HepG2 (cell line): Measurements from ENCODE around the gene SDC4. TPM values are rescaled to one million over a fixed set of nuclear protein-coding genes. Genes with fewer than 3 reads are reported as not detected.

Experiments used
- EHMT2 ChIP-seq: fragments of 200-600 bp; sonication (generic); IDR thresholded peaks from 2 replicates; pipeline ENCODE4 v1.7.0; 2017; ENCODE audit warnings: antibody characterized with exemption, low read depth, low read length, borderline replicate concordance
- ELF3 ChIP-seq: IDR thresholded peaks from 2 replicates; pipeline ENCODE4 v1.6.1; 2016; ENCODE audit warnings: missing genetic modification reagents, missing compliant biosample characterization
- HDAC2 ChIP-seq: sonication (generic); formaldehyde crosslinking; IDR thresholded peaks from 2 replicates; pipeline ENCODE4 v1.4.0; 2020; ENCODE audit warnings: missing genetic modification reagents
- KLF16 ChIP-seq, 2 experiments: sonication (generic) in 1 of 2; formaldehyde crosslinking in 1 of 2; IDR thresholded peaks; 2 replicates each; pipeline versions ENCODE4 v1.6.1 to v1.8.0; 2016 to 2023; ENCODE audit warnings: missing genetic modification reagents in 2 of 2, missing compliant biosample characterization in 1 of 2
- MAZ ChIP-seq, 2 experiments: sonication (generic) in 1 of 2; formaldehyde crosslinking in 1 of 2; IDR thresholded peaks; 2 replicates each; pipeline versions ENCODE4 v1.5.0 to v1.6.1; 2012 to 2020; ENCODE audit warnings: low read depth in 2 of 2, mild to moderate bottlenecking in 2 of 2, borderline replicate concordance in 1 of 2, improper control_type of control experiment in 1 of 2, low read length in 1 of 2, missing genetic modification reagents in 1 of 2, moderate library complexity in 1 of 2
- NFKBIZ ChIP-seq: IDR thresholded peaks from 2 replicates; pipeline ENCODE4 v1.6.1; 2018; ENCODE audit warnings: missing genetic modification reagents, missing compliant biosample characterization
- PLRG1 ChIP-seq: fragments of 450-650 bp; conservative IDR thresholded peaks from 2 replicates; pipeline ENCODE4 v1.6.1; 2016
- TCF7L2 ChIP-seq: IDR thresholded peaks from 2 replicates; pipeline ENCODE4 v1.6.1; 2011; ENCODE audit warnings: mild to moderate bottlenecking, low read depth, low read length, moderate library complexity
- ZC3H13 ChIP-seq: sonication (generic); formaldehyde crosslinking; IDR thresholded peaks from 2 replicates; pipeline ENCODE4 v1.8.1; 2023; ENCODE audit warnings: mild to moderate bottlenecking, missing genetic modification reagents, moderate library complexity
- ZNF251 ChIP-seq: sonication (generic); formaldehyde crosslinking; IDR thresholded peaks from 2 replicates; pipeline ENCODE4 v1.9.0; 2021; ENCODE audit warnings: mild to moderate bottlenecking, missing genetic modification reagents
- ZNF331 ChIP-seq: sonication (generic); formaldehyde crosslinking; IDR thresholded peaks from 2 replicates; pipeline ENCODE4 v1.4.0; 2020; ENCODE audit warnings: missing genetic modification reagents
- ZNF350 ChIP-seq: sonication (generic); formaldehyde crosslinking; IDR thresholded peaks from 2 replicates; pipeline ENCODE4 v1.4.0; 2020; ENCODE audit warnings: mild to moderate bottlenecking, low read depth, missing genetic modification reagents, borderline replicate concordance
- ZNF446 ChIP-seq: sonication (generic); formaldehyde crosslinking; IDR thresholded peaks from 2 replicates; pipeline ENCODE4 v1.5.0; 2020; ENCODE audit warnings: mild to moderate bottlenecking, missing genetic modification reagents
- ZZZ3 ChIP-seq: sonication (generic); formaldehyde crosslinking; IDR thresholded peaks from 2 replicates; pipeline ENCODE4 v1.4.0; 2020; ENCODE audit warnings: missing genetic modification reagents, mild to moderate bottlenecking, borderline replicate concordance
- polyA plus RNA-seq, 8 experiments: library from polyadenylated mRNA; depleted of rRNA in 3 of 8; stranded (reverse) in 7 of 8; unstranded in 1 of 8; fragments of >200 nt; fragmentation: Illumina TruSeq in 4 of 8; extraction: Trizol in 4 of 8; gene quantifications; 2 replicates each; pipeline versions ENCODE4 v1.2.1 to v1.2.3, GENCODE V29; 2011 to 2016; ENCODE audit warnings: low read depth in 4 of 8, missing spikeins in 1 of 8, mixed read lengths in 1 of 8; ENCODE audit not compliant: insufficient read depth in 1 of 8
- total RNA-seq, 5 experiments: library from RNA; depleted of rRNA; stranded (reverse); fragments of >200 nt; fragmentation: Illumina TruSeq; extraction: Trizol; gene quantifications; 2 replicates each; pipeline ENCODE4 v1.2.3, GENCODE V29; 2016; ENCODE audit warnings: low read depth in 1 of 5
- TF ChIP-seq, protein P1 (sequence below): sonication (generic); formaldehyde crosslinking; conservative IDR thresholded peaks from 2 replicates; pipeline ENCODE4 v1.4.0; 2020; ENCODE audit warnings: mild to moderate bottlenecking, missing genetic modification reagents, moderate library complexity
- TF ChIP-seq, protein P2 (sequence below): sonication (generic); formaldehyde crosslinking; IDR thresholded peaks from 2 replicates; pipeline ENCODE4 v1.8.0; 2022; ENCODE audit warnings: missing genetic modification reagents, low read depth, mild to moderate bottlenecking, borderline replicate concordance
- TF ChIP-seq, protein P3 (sequence below): sonication (generic); formaldehyde crosslinking; IDR thresholded peaks from 2 replicates; pipeline ENCODE4 v1.8.1; 2023; ENCODE audit warnings: mild to moderate bottlenecking, inconsistent platforms, moderate library complexity, missing genetic modification reagents, borderline replicate concordance
- TF ChIP-seq, protein P4 (sequence below): sonication (generic); formaldehyde crosslinking; IDR thresholded peaks from 2 replicates; pipeline ENCODE4 v1.4.0; 2020; ENCODE audit warnings: missing genetic modification reagents, mild to moderate bottlenecking, borderline replicate concordance
- TF ChIP-seq, protein P5 (sequence below): sonication (generic); formaldehyde crosslinking; IDR thresholded peaks from 2 replicates; pipeline ENCODE4 v1.4.0; 2020; ENCODE audit warnings: mild to moderate bottlenecking, missing genetic modification reagents

The SDC4 gene
- total and polyA plus RNA-seq, 2 of the 13 experiments (the other 11 are each of a cell fraction or from before 2014, with no cell fraction given): 49.0 to 65.1 TPM

DNA sequence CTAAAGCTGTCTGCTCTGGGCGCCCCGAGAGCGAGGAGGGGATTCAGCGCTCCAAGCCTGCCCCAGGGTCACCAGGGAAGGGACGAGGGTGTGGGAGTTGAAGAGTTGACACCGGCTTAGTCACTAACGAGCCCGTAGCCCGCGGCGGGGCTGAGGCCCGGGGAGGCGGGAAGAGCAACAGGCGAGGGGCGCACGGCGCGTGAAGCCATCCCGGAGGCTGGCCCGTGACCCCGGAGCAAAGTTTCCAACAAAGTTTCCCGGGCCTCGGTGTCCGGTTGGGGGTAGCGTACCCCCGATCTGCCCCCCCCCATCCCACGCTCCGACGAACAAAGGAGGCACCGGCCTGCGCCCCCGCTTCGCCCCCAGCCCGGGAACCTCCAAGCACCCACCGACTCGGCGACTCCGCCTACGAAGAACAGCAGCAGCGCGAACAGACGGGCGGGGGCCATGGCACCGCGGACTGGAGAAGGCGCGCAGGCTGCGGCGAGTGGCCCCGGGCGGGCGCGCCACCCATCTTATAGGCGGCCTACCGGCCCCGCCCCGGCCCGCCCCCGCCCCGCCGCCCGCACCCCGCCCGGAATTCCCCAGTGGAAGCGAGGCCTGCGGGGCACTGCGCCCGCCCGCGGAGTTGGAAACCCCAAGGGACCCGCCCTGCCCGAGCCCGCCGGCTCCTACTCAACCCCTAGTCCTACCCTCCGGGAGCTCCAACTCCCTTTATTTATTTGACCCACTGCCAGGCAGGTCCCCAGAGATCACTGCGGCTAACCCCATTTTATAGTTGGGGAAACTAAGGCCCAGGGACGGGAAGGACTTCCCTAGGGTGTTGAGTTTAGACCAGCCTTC is at the start of gene SDC4 (continued):
- TF ChIP-seq, protein P1, sequence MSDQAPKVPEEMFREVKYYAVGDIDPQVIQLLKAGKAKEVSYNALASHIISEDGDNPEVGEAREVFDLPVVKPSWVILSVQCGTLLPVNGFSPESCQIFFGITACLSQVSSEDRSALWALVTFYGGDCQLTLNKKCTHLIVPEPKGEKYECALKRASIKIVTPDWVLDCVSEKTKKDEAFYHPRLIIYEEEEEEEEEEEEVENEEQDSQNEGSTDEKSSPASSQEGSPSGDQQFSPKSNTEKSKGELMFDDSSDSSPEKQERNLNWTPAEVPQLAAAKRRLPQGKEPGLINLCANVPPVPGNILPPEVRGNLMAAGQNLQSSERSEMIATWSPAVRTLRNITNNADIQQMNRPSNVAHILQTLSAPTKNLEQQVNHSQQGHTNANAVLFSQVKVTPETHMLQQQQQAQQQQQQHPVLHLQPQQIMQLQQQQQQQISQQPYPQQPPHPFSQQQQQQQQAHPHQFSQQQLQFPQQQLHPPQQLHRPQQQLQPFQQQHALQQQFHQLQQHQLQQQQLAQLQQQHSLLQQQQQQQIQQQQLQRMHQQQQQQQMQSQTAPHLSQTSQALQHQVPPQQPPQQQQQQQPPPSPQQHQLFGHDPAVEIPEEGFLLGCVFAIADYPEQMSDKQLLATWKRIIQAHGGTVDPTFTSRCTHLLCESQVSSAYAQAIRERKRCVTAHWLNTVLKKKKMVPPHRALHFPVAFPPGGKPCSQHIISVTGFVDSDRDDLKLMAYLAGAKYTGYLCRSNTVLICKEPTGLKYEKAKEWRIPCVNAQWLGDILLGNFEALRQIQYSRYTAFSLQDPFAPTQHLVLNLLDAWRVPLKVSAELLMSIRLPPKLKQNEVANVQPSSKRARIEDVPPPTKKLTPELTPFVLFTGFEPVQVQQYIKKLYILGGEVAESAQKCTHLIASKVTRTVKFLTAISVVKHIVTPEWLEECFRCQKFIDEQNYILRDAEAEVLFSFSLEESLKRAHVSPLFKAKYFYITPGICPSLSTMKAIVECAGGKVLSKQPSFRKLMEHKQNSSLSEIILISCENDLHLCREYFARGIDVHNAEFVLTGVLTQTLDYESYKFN (CRISPR knock-in tag): peak; percentile 44
- TF ChIP-seq ZC3H13: 0 out of 2 replicates have a peak, but pooled peaks have one; percentile 48
- no peak for TF ChIP-seq EHMT2
- TF ChIP-seq, protein P2, sequence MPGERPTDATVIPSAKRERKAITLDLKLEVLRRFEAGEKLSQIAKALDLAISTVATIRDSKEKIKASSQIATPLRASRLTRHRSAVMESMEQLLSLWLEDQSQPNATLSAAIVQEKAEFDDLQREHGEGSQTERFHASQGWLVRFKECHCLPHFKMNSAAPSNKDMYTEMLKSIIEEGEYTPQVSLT (CRISPR knock-in tag): no peak
- TF ChIP-seq, protein P3, sequence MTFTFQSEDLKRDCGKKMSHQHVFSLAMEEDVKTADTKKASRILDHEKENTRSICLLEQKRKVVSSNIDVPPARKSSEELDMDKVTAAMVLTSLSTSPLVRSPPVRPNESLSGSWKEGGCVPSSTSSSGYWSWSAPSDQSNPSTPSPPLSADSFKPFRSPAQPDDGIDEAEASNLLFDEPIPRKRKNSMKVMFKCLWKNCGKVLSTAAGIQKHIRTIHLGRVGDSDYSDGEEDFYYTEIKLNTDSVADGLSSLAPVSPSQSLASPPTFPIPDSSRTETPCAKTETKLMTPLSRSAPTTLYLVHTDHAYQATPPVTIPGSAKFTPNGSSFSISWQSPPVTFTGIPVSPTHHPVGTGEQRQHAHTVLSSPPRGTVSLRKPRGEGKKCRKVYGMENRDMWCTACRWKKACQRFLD: peak; percentile 71
- TF ChIP-seq KLF16 (CRISPR knock-in tag; IDR thresholded peaks at IDR 0.05): no peak; a peak in 1 of 4 replicates
- TF ChIP-seq NFKBIZ: peak; percentile 39; the same call in 1 of the 2 replicates
- TF ChIP-seq ZNF446 (CRISPR knock-in tag): peak; percentile 94
- peak; percentile 65 for TF ChIP-seq ZNF331 (CRISPR knock-in tag)
- TF ChIP-seq ELF3: peak; percentile 46; the same call in 1 of the 2 replicates
- TF ChIP-seq HDAC2: peak; percentile 47
- peak; percentile 44; the same call in 1 of the 2 replicates for TF ChIP-seq ZNF251 (CRISPR knock-in tag)
- peak; percentile 73 for TF ChIP-seq ZNF350
- no peak for TF ChIP-seq PLRG1
- peak; percentile 36; the same call in 1 of the 2 replicates for TF ChIP-seq MAZ (IDR thresholded peaks at IDR 0.05; ENCODE audit: borderline replicate concordance, low read depth, low read length)
- peak; percentile 73; the same call in 1 of the 2 replicates for TF ChIP-seq MAZ (CRISPR knock-in tag; IDR thresholded peaks at IDR 0.05; ENCODE audit: low read depth)
- no peak for TF ChIP-seq ZZZ3
- TF ChIP-seq, protein P4, sequence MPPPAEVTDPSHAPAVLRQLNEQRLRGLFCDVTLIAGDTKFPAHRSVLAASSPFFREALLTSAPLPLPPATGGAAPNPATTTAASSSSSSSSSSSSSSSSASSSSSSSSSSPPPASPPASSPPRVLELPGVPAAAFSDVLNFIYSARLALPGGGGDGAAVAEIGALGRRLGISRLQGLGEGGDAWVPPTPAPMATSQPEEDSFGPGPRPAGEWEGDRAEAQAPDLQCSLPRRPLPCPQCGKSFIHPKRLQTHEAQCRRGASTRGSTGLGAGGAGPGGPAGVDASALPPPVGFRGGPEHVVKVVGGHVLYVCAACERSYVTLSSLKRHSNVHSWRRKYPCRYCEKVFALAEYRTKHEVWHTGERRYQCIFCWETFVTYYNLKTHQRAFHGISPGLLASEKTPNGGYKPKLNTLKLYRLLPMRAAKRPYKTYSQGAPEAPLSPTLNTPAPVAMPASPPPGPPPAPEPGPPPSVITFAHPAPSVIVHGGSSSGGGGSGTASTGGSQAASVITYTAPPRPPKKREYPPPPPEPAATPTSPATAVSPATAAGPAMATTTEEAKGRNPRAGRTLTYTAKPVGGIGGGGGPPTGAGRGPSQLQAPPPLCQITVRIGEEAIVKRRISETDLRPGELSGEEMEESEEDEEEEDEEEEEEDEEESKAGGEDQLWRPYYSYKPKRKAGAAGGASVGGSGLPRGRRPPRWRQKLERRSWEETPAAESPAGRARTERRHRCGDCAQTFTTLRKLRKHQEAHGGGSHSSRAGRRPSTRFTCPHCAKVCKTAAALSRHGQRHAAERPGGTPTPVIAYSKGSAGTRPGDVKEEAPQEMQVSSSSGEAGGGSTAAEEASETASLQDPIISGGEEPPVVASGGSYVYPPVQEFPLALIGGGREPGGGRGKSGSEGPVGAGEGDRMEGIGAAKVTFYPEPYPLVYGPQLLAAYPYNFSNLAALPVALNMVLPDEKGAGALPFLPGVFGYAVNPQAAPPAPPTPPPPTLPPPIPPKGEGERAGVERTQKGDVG (CRISPR knock-in tag): peak; percentile 81; the same call in 1 of the 2 replicates
- no peak for TF ChIP-seq TCF7L2
- TF ChIP-seq, protein P5, sequence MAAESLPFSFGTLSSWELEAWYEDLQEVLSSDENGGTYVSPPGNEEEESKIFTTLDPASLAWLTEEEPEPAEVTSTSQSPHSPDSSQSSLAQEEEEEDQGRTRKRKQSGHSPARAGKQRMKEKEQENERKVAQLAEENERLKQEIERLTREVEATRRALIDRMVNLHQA (CRISPR knock-in tag): no peak
